NCI-H2107 (cell line): ENCODE data around the gene BTF3.
"Not testable (repeated sequence)": the region's sequence is repeated elsewhere in the genome, so short reads cannot be mapped to it uniquely, and the experiment has no call there.

Experiments
- DNase-seq: peaks from one replicate; lab custom pipeline; 2025; lab: John Stamatoyannopoulos, UW

The BTF3 gene

GRCh38 chr5:73486119-73486899 is 11.9 kb upstream of the BTF3 start:
- DNase-seq = no peak

- not testable (repeated sequence) for DNase-seq
Measured at GRCh38 chr5:73487257-73487656, 11.0 kb upstream of the BTF3 start.

GRCh38 chr5:73487815-73488214 is 10.4 kb upstream of the BTF3 start:
- DNase-seq = no peak

- no peak for DNase-seq
Measured at GRCh38 chr5:73488806-73489205, 9.4 kb upstream of the BTF3 start.

GRCh38 chr5:73490088-73490487 is 8.2 kb upstream of the BTF3 start:
- no peak for DNase-seq

GRCh38 chr5:73491155-73491554 is 7.1 kb upstream of the BTF3 start:
- DNase-seq = no peak

- no peak for DNase-seq
Measured at GRCh38 chr5:73493421-73493820, 4.8 kb upstream of the BTF3 start.

- DNase-seq = no peak
Measured at GRCh38 chr5:73494721-73495120, 3.5 kb upstream of the BTF3 start.

GRCh38 chr5:73495772-73496335 is 2.4 kb upstream of the BTF3 start:
- no peak for DNase-seq

GRCh38 chr5:73496984-73497457 is 1.2 kb upstream of the BTF3 start:
- no peak for DNase-seq

GRCh38 chr5:73497497-73498056 is 665 bp upstream of the BTF3 start:
- DNase-seq = no peak

- no peak for DNase-seq
Measured at GRCh38 chr5:73499187-73499586, 945 bp downstream of the BTF3 start.

GRCh38 chr5:73499756-73500155 is 1.5 kb downstream of the BTF3 start:
- DNase-seq = no peak

- no peak for DNase-seq
Measured at GRCh38 chr5:73501406-73501805, 3.2 kb downstream of the BTF3 start.

GRCh38 chr5:73506459-73506955 is 8.3 kb downstream of the BTF3 start:
- no peak for DNase-seq

GRCh38 chr5:73507062-73507461 is 8.8 kb downstream of the BTF3 start:
- no peak for DNase-seq

- DNase-seq = not testable (repeated sequence)
Measured at GRCh38 chr5:73508521-73508920, 10.3 kb downstream of the BTF3 start.

GRCh38 chr5:73513996-73514395 is 15.8 kb downstream of the BTF3 start:
- DNase-seq = no peak

GRCh38 chr5:73514418-73514817 is 16.2 kb downstream of the BTF3 start:
- DNase-seq = no peak

- no peak for DNase-seq
Measured at GRCh38 chr5:73515232-73515631, 17.0 kb downstream of the BTF3 start.

GRCh38 chr5:73519531-73520283 is 21.5 kb downstream of the BTF3 start:
- DNase-seq = no peak

- no peak for DNase-seq
Measured at GRCh38 chr5:73522989-73523388, 24.7 kb downstream of the BTF3 start.
